ENCODE data around the gene CFAP68. TPM values are rescaled to one million over a fixed set of nuclear protein-coding genes. Genes with fewer than 3 reads are reported as not detected.
"Not testable (repeated sequence)": the region's sequence is repeated elsewhere in the genome, so short reads cannot be mapped to it uniquely, and the experiment has no call there.

The CFAP68 gene
- total RNA-seq, 1 donor from 2014 or later, result 22.3 TPM

DNA sequence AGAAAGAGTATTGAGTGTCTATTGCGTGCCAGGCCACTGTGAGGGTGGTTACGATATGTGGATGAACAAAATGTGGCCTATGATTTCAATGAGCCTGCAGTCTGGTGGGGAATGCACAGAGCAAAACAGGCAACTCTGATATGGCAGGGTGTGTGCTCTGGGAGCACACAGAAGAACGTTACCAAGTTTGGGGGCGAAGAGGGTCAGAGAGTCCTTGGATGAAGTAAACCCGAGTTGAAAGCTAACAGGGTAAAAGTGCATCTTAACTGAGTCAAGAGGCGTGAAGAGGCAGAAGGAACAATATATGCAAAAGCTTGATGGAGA lies 258 bp downstream of the CFAP68 start:
- intact Hi-C loops (cut with micrococcal nuclease), result loop anchor here (1.0 to 10.0 kb wide), 13 partner anchors 8 to 1893 kb away; partner anchors contain the start of genes ALG9, BCO2, DLAT and NKAPD1
- peak overlapping the region; percentile 94 for H3K4me3 Mint-ChIP-seq
- H3K4me1 Mint-ChIP-seq (ENCODE audit: low read depth), result peaks cover 26% of the 10 kb centered on the region

DNA sequence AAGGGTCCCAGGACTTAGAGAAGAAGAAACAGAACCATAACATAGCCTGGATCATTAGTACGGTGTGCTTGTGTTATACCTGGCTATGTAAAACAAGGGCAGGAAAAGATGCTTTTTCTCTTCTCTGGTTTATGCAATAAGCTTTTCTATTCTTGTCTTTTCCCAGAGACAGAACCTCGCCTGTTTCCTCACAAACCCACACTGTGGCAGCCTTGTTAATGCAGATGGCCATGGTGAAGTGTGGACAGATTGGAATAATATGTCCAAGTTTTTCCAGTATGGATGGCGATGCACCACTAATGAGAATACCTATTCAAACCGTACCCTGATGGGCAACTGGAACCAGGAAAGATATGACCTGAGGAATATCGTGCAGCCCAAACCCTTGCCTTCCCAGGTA lies 2.9 kb downstream of the CFAP68 start:
- Mint-ChIP-seq H3K27ac (no peak overlapping the region), H3K36me3 (ENCODE audit: low read depth) (peaks cover 7% of the 10 kb centered on the region), H3K4me1 (ENCODE audit: low read depth) (peaks cover 26% of the 10 kb centered on the region), H3K4me3 (no peak overlapping the region), H3K9me3 (no peaks in the 10 kb centered on the region), H3K27me3 (ENCODE audit: insufficient read depth) (peaks cover 2% of the 10 kb centered on the region)
- intact Hi-C loops (cut with micrococcal nuclease), result no loop called here
- DNase-seq (ENCODE audit: low spot score), result no peak

More for the DNA sequence above, 258 bp downstream of the CFAP68 start:
- no peaks in the 10 kb centered on the region for H3K9me3 Mint-ChIP-seq
- peaks cover 2% of the 10 kb centered on the region for H3K27me3 Mint-ChIP-seq (ENCODE audit: insufficient read depth)
- H3K36me3 Mint-ChIP-seq (ENCODE audit: low read depth), result peaks cover 12% of the 10 kb centered on the region
- no peak for DNase-seq (ENCODE audit: low spot score)
- H3K27ac Mint-ChIP-seq, result peak overlapping the region; percentile 100

DNA sequence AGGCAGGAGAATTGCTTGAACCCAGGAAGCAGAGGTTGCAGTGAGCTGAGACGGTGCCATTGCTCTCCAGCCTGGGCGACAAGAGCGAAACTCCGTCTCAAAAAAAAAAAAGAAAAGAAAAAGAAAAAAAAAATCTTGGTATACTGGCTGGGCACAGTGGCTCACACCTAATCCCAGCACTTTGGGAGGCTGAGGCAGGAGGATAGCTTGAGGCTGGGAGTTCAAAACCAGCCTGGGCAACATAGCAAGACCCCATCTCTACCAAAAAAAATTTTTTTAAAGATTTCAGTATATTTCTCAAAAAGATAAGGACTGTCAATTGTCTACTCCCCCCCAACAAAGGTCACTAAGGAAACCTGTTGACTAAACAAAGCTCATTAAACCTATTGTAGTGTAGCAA lies 5.7 kb downstream of the CFAP68 start:
- not testable (repeated sequence) for H3K27ac Mint-ChIP-seq; H3K9me3 Mint-ChIP-seq; H3K36me3 Mint-ChIP-seq (ENCODE audit: low read depth)

DNA sequence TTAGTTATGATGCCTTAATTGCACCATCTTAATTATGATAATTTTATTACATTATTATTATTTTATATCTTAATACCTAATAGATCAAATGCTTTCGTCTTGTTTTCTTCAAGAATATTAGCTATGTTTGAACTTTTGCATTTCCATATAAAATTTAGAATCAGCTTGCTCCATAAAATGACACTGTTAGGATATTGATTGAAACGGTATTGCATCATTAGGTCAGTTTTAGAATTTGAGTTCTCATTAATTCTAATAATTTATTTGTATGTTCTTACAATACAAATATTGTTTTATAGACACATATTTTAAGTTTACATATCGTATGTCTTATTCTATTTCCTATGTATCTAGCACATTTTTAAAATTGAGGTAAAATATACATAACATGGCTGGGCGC lies 6.7 kb downstream of the CFAP68 start:
- Mint-ChIP-seq H3K4me1 (ENCODE audit: low read depth) (peaks cover 3% of the 10 kb centered on the region), H3K4me3 (no peak overlapping the region), H3K27ac (no peak overlapping the region), H3K36me3 (ENCODE audit: low read depth) (no peaks in the 10 kb centered on the region), H3K9me3 (no peaks in the 10 kb centered on the region), H3K27me3 (ENCODE audit: insufficient read depth) (peaks cover 6% of the 10 kb centered on the region)
- no peak for DNase-seq (ENCODE audit: low spot score)
- intact Hi-C loops (cut with micrococcal nuclease), result no loop called here

More for the DNA sequence above, 5.7 kb downstream of the CFAP68 start:
- H3K27me3 Mint-ChIP-seq (ENCODE audit: insufficient read depth); intact Hi-C loops (cut with micrococcal nuclease); DNase-seq (ENCODE audit: low spot score); H3K4me3 Mint-ChIP-seq; H3K4me1 Mint-ChIP-seq (ENCODE audit: low read depth): not testable (repeated sequence)

DNA sequence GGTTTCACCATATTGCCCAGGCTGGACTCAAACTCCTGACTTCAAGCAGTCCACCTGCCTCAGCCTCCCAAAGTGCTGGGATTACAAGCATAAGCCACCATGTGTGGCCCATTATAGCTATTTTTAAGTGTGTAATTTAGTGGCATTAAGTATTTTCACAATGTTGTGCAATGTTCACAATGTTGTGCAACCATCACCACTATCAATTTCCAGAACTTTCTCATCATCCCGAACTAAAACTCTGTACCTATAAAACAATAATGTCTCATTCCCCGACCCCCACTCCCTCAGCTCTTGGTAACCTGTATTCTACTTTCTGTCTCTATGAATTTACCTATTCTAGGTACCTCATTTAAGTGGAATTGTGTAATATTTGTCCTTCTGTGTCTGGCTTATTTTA lies 7.5 kb downstream of the CFAP68 start:
- intact Hi-C loops (cut with micrococcal nuclease), result no loop called here
- no peaks in the 10 kb centered on the region for H3K4me1 Mint-ChIP-seq (ENCODE audit: low read depth)
- no peaks in the 10 kb centered on the region for H3K9me3 Mint-ChIP-seq
- H3K4me3 Mint-ChIP-seq, result no peak overlapping the region
- no peak for DNase-seq (ENCODE audit: low spot score)
- H3K36me3 Mint-ChIP-seq (ENCODE audit: low read depth), result no peaks in the 10 kb centered on the region
- H3K27me3 Mint-ChIP-seq (ENCODE audit: insufficient read depth), result peaks cover 7% of the 10 kb centered on the region
- no peak overlapping the region for H3K27ac Mint-ChIP-seq

DNA sequence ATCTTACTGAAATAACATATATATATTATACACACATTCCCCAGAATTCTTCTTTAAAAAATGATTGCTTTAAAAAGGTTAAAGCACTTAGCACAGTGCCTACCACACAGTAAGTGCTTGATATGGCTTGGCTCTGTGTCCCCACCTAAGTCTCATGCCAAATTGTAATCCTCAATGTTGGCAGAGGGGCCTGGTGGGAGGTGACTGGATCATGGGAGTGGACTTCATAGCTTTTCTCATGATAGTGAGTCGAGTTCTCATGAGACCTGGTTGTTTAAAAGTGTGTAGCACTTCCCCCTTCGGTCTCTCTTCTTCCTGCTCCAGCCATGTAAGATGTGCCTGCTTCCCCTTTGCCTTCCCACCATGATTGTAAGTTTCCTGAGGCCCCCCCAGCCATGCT lies 26.1 kb downstream of the CFAP68 start:
- Mint-ChIP-seq H3K9me3 (no peaks in the 10 kb centered on the region), H3K27me3 (ENCODE audit: insufficient read depth) (peaks cover 9% of the 10 kb centered on the region), H3K4me3 (no peak overlapping the region), H3K27ac (no peak overlapping the region), H3K4me1 (ENCODE audit: low read depth) (no peaks in the 10 kb centered on the region), H3K36me3 (ENCODE audit: low read depth) (no peaks in the 10 kb centered on the region)
- intact Hi-C loops (cut with micrococcal nuclease), result no loop called here
- no peak for DNase-seq (ENCODE audit: low spot score)

DNA sequence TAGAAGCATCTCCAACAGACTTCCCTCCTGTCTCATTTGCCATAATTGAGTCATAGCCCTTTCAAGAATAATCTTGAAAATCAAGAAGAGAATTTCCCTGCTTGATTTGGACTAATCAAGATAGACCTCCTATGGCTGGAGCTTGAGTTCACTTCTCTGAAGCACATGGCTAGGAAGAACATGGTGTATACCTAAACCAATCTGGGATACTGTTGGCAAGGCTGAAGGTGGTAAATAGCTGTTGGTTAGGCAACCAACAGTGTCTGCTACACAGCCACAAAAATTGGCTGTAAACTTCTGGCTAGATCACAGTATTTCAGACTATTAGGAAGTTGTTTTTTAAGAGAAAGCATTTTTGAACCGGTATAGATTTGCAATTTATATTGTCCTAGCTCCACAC lies 27.3 kb downstream of the CFAP68 start:
- intact Hi-C loops (cut with micrococcal nuclease), result no loop called here
- no peaks in the 10 kb centered on the region for H3K36me3 Mint-ChIP-seq (ENCODE audit: low read depth)

DNA sequence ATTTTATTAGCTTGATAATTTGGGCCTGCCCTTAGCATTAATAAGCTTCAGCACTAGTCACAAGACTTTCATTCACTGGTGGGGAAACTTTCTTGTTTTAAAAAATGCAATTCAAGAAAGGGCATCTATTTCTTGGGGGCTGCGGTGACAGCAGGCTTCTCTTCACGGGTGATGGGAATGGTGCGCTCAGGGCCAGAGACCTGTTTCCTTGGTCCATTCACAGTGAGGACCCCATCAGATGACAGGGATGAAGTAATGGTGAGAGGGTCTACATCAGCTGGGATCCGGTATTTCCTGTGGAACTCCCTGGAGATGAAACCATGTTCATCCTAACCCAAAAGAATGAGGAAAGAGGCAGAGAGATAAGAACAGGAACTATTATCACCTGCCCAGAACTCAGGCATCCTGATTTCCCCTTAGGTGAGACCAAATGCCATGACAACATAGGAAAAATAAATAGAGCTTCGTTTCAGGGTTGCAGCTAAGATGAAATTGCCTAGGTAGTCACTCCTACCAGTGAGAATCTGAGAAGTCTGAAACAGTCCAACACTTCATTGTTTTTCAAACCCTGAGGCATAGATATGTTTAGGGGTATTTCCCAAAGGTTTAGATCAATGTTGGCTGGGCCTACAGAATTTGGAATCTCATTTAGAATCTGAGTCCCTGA lies 29.4 kb downstream of the CFAP68 start:
- Mint-ChIP-seq H3K4me3 (no peak overlapping the region), H3K27me3 (ENCODE audit: insufficient read depth) (peaks cover 32% of the 10 kb centered on the region), H3K27ac (no peak overlapping the region), H3K36me3 (ENCODE audit: low read depth) (no peaks in the 10 kb centered on the region), H3K9me3 (no peaks in the 10 kb centered on the region), H3K4me1 (ENCODE audit: low read depth) (no peaks in the 10 kb centered on the region)
- DNase-seq (ENCODE audit: low spot score), result no peak
- intact Hi-C loops (cut with micrococcal nuclease), result no loop called here

More for the DNA sequence above, 27.3 kb downstream of the CFAP68 start:
- no peaks in the 10 kb centered on the region for H3K4me1 Mint-ChIP-seq (ENCODE audit: low read depth)
- H3K27ac Mint-ChIP-seq, result no peak overlapping the region
- H3K9me3 Mint-ChIP-seq, result no peaks in the 10 kb centered on the region
- peaks cover 18% of the 10 kb centered on the region for H3K27me3 Mint-ChIP-seq (ENCODE audit: insufficient read depth)
- no peak overlapping the region for H3K4me3 Mint-ChIP-seq
- DNase-seq (ENCODE audit: low spot score), result no peak

DNA sequence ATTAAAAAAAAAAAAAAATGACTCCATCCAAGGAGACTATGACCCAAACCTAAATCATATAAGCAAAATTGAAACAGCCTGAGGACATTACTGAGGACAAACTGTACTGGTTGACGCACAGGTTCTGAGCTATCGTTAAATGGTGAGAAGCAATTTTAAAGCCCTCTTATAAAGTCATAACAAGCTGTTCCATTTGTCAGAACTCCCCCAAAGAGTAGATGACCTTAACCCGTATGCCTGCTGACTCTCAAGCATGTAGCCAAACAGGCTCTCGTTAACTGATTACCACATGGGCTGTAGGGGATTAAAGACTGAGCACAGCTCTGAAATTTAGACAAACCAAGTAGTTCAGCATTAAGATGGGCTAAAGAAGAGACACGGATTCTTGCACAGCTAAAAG lies 30.0 kb downstream of the CFAP68 start:
- intact Hi-C loops (cut with micrococcal nuclease), result no loop called here
- no peak overlapping the region for H3K4me3 Mint-ChIP-seq
- H3K27ac Mint-ChIP-seq, result no peak overlapping the region
- peaks cover 35% of the 10 kb centered on the region for H3K27me3 Mint-ChIP-seq (ENCODE audit: insufficient read depth)
- H3K9me3 Mint-ChIP-seq, result no peaks in the 10 kb centered on the region
- no peaks in the 10 kb centered on the region for H3K36me3 Mint-ChIP-seq (ENCODE audit: low read depth)
- DNase-seq (ENCODE audit: low spot score), result no peak
- H3K4me1 Mint-ChIP-seq (ENCODE audit: low read depth), result no peaks in the 10 kb centered on the region

DNA sequence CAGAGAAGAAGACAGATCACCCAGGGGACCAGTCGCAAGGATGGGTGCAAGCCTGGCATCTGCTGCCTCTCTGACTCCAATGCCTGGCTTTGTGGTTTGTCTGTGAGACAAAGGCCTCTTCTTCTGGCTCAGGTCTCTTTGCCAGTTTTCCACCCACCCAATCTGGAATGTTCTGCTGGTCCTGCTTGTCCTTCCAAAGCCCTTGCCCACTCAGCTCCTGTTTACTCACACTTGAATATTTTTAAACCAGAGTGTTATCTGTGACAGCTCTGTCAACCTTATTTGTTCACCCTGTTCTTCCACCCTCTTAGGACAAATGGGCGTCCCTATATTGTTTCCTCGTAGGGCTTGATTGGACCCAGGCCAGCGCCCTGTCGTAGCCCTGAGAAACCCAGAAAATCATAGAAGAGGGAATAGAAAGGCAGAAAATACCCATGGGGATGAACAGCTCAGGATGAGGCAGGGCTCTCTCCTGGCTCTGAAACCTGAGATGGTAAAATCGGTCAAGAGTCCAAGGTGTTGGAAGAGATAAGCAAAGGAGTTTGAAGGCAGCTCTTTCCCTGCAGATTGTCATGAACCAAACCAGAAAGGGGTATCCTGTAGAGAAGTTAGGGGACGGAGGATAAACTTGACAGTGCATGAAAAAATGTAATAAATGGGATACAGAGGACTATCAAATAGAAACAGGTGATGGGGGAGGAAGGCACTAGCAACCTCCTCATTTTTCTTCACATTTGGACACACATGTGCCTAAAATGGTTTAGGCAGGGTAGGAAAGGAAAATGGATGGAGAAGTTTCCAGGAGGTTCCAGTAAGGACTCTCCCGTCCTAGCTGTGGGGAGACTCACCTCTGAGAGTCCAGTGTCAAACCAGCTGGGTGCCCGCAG lies 31.6 kb downstream of the CFAP68 start:
- DNase-seq (ENCODE audit: low spot score), result no peak
- no peak overlapping the region for H3K4me3 Mint-ChIP-seq
- no peaks in the 10 kb centered on the region for H3K36me3 Mint-ChIP-seq (ENCODE audit: low read depth)
- no peaks in the 10 kb centered on the region for H3K9me3 Mint-ChIP-seq
- no peak overlapping the region for H3K27ac Mint-ChIP-seq
- H3K4me1 Mint-ChIP-seq (ENCODE audit: low read depth), result no peaks in the 10 kb centered on the region
- intact Hi-C loops (cut with micrococcal nuclease), result no loop called here
- peaks cover 44% of the 10 kb centered on the region for H3K27me3 Mint-ChIP-seq (ENCODE audit: insufficient read depth)

DNA sequence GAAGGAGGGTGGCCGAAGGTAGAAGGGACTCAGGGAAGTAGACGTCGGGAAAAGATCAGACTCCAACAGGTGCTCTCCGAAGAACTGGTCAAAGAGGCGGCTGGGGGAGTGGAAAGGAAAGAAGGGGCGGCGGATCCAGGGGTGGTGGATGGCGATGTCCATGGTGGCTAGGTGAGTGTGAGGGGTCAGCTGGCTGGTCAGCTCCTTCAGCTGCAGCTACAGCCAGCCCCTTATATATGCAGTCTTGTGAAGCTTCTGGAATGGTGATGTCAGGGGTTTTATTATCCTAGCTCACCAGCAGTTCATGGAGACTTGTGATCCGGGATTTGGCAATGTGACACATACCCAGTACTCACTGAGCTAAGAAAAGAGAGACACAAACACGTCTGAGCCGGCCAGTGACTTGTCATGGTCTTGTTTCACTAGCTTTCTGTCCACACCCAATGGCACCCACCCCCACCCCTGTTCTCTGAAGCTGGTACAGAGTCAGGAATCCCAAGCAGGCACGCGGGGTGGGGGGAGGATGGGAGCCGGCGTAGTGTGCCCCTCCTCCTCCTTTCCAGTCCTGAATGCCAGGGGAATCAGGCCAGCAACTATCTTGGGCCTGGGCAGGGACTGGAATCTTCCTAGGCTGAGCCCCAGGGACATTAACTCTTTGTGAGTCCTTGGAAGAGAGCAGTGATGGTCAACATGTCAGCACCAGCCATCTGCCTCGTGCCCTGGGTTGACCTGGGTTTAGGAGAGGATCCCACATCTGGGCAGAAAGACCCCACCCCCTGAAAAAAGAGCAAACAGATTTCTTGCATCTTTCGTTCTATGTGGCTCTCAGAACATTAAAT lies 32.4 kb downstream of the CFAP68 start, which contains the start of gene CRYAB:
CRYAB (minus strand) TSS at position 208 of the 839 bp plus-strand sequence; CDS start at position 162, 46 bp downstream.
- H3K4me3 Mint-ChIP-seq, result no peak within 1 kb of the TSS
- no peaks in the 10 kb centered on the region for H3K9me3 Mint-ChIP-seq
- no peak within 1 kb of the TSS for H3K27ac Mint-ChIP-seq
- no peaks in the 10 kb centered on the region for H3K4me1 Mint-ChIP-seq (ENCODE audit: low read depth)
- intact Hi-C loops (cut with micrococcal nuclease), result no loop called here
- no peak for DNase-seq (ENCODE audit: low spot score)
- H3K36me3 Mint-ChIP-seq (ENCODE audit: low read depth), result no peaks in the 10 kb centered on the region
- peaks cover 50% of the 10 kb centered on the region for H3K27me3 Mint-ChIP-seq (ENCODE audit: insufficient read depth)

DNA sequence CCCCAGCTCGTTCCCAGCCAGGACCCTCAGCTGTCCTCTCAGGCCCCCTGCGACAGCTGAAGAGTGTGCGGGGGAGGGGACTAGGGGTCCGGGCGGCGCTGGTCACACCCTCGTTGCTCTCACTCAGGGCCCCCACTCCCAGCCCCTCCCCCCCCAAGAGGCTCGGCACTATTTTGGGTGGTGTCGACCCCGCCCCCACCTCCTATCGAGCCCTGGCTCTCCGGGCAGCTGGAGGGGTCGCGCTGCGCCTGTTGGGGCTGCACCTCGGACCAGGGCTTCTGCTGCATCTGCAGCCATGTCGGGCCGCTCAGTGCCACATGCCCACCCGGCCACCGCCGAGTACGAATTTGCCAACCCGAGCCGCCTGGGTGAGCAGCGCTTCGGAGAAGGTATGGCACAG lies 33.2 kb downstream of the CFAP68 start, which contains the start of gene HSPB2:
HSPB2 (plus strand) TSS at position 200 of the 400 bp plus-strand sequence; CDS start at position 296, 96 bp downstream.
- no peak within 1 kb of the TSS for H3K4me3 Mint-ChIP-seq
- no peaks in the 10 kb centered on the region for H3K36me3 Mint-ChIP-seq (ENCODE audit: low read depth)
- no peak within 1 kb of the TSS for H3K27ac Mint-ChIP-seq
- intact Hi-C loops (cut with micrococcal nuclease), result no loop called here
- H3K27me3 Mint-ChIP-seq (ENCODE audit: insufficient read depth), result peaks cover 47% of the 10 kb centered on the region
- no peaks in the 10 kb centered on the region for H3K4me1 Mint-ChIP-seq (ENCODE audit: low read depth)
- DNase-seq (ENCODE audit: low spot score), result no peak
- H3K9me3 Mint-ChIP-seq, result no peaks in the 10 kb centered on the region
